Smooth muscle cell (in vitro differentiated cells): ENCODE data around the gene BDP1. TPM values are rescaled to one million over a fixed set of nuclear protein-coding genes. Genes with fewer than 3 reads are reported as not detected.
"Not testable (repeated sequence)": the region's sequence is repeated elsewhere in the genome, so short reads cannot be mapped to it uniquely, and the experiment has no call there.

Experiments used
- DNase-seq: peaks from one replicate; lab custom pipeline; 2025; ENCODE audit not compliant: unreplicated experiment; lab: John Stamatoyannopoulos, UW
- H2AFZ ChIP-seq: fragments of 200-600 bp; sonication (generic); 2 replicates; pipeline ENCODE4 v1.6.0; 2016; ENCODE audit warnings: antibody characterized with exemption, low read depth, mild to moderate bottlenecking
- H3F3A ChIP-seq: fragments of 200-600 bp; sonication (generic); 2 replicates; pipeline ENCODE4 v1.6.0; 2017; ENCODE audit warnings: antibody characterized with exemption, low read depth
- H3K27ac ChIP-seq: fragments of 200-600 bp; sonication (generic); 2 replicates; pipeline ENCODE4 v1.5.1; 2016; ENCODE audit warnings: low read depth, mild to moderate bottlenecking
- H3K27me3 ChIP-seq: fragments of 200-600 bp; sonication (generic); 2 replicates; pipeline ENCODE4 v1.6.1; 2016; ENCODE audit warnings: low read depth, mild to moderate bottlenecking
- H3K36me3 ChIP-seq: fragments of 200-600 bp; sonication (generic); 2 replicates; pipeline ENCODE4 v1.5.1; 2016; ENCODE audit warnings: low read depth
- H3K4me1 ChIP-seq: fragments of 200-600 bp; sonication (generic); 2 replicates; pipeline ENCODE4 v1.5.1; 2016; ENCODE audit warnings: low read depth
- H3K4me2 ChIP-seq: fragments of 200-600 bp; sonication (generic); 2 replicates; pipeline ENCODE4 v1.6.0; 2016; ENCODE audit warnings: mild to moderate bottlenecking
- H3K4me3 ChIP-seq: fragments of 200-600 bp; sonication (generic); 2 replicates; pipeline ENCODE4 v1.5.1; 2016; ENCODE audit warnings: mild to moderate bottlenecking
- H3K79me2 ChIP-seq: fragments of 200-600 bp; sonication (generic); 2 replicates; pipeline ENCODE4 v1.6.0; 2016; ENCODE audit warnings: low read depth, mild to moderate bottlenecking
- H3K9ac ChIP-seq: fragments of 200-600 bp; sonication (generic); 2 replicates; pipeline ENCODE4 v1.6.0; 2016; ENCODE audit warnings: low read depth
- H3K9me3 ChIP-seq: fragments of 200-600 bp; sonication (generic); replicated peaks from 2 replicates; pipeline ENCODE4 v1.5.1; 2016; ENCODE audit warnings: low read depth
- H4K20me1 ChIP-seq: fragments of 200-600 bp; sonication (generic); 2 replicates; pipeline ENCODE4 v1.6.0; 2016; ENCODE audit warnings: low read depth
- CTCF ChIP-seq: fragments of 200-600 bp; sonication (generic); IDR thresholded peaks from 2 replicates; pipeline ENCODE4 v1.5.1; 2017; ENCODE audit warnings: borderline replicate concordance, mild to moderate bottlenecking, antibody characterized with exemption; ENCODE audit not compliant: insufficient read depth, poor library complexity, severe bottlenecking
- WGBS: methylation state at CpG from one replicate; pipeline ENCODE4 v1.1.7; 2016; ENCODE audit warnings: low lambda C conversion rate; 5-methylcytosine and 5-hydroxymethylcytosine counted together
- polyA plus RNA-seq: library from polyadenylated mRNA; unstranded; fragments of >200 nt; fragmentation: Nextera tagmentation; extraction: Ambion mirVana; gene quantifications from 2 replicates; pipeline ENCODE4 v1.2.1, GENCODE V29; 2016
- total RNA-seq: library from RNA; depleted of rRNA; stranded (reverse); fragments of >200 nt; gene quantifications from 2 replicates; pipeline ENCODE4 v1.2.3, GENCODE V29; 2014

The BDP1 gene
- total and polyA plus RNA-seq, 2 experiments from 2014 or later: 13.5 to 32.8 TPM

- H3K4me3 ChIP-seq, H3K9ac ChIP-seq: not testable (repeated sequence)
Observed at GRCh38 chr5:71552026-71552749, 96.7 kb downstream of the BDP1 start.

GRCh38 chr5:71563161-71563560 lies 107.7 kb downstream of the BDP1 start:
- no peaks in the 10 kb centered on the region for H3K9me3 ChIP-seq
- no peak overlapping the region for H3K4me3 ChIP-seq
- H3K27me3 ChIP-seq: no peaks in the 10 kb centered on the region
- 95% methylated on average over 4 of the region's 4 CpGs for WGBS
- no peak overlapping the region for H2AFZ ChIP-seq
- H3K36me3 ChIP-seq: peaks cover 18% of the 10 kb centered on the region
- no peaks in the 10 kb centered on the region for H3K4me1 ChIP-seq
- no peak overlapping the region for H3K4me2 ChIP-seq
- no peak for TF ChIP-seq CTCF
- H3F3A ChIP-seq: no peaks in the 10 kb centered on the region
- no peaks in the 10 kb centered on the region for H4K20me1 ChIP-seq
- no peaks in the 10 kb centered on the region for H3K79me2 ChIP-seq
- no peak overlapping the region for H3K9ac ChIP-seq
- DNase-seq: no peak
- H3K27ac ChIP-seq: no peak overlapping the region

More at GRCh38 chr5:71552026-71552749, 96.7 kb downstream of the BDP1 start:
- not testable (repeated sequence) for H2AFZ ChIP-seq, H3K79me2 ChIP-seq, H3F3A ChIP-seq, H3K4me1 ChIP-seq, H3K4me2 ChIP-seq, H4K20me1 ChIP-seq, H3K27me3 ChIP-seq, H3K27ac ChIP-seq, DNase-seq, H3K9me3 ChIP-seq
- 98% methylated on average over 31 of the region's 53 CpGs for WGBS
- peaks cover 33% of the 10 kb centered on the region for H3K36me3 ChIP-seq

GRCh38 chr5:71564895-71565294 lies 109.4 kb downstream of the BDP1 start:
- no peak overlapping the region for H3K4me3 ChIP-seq
- H3F3A ChIP-seq: no peaks in the 10 kb centered on the region
- DNase-seq: no peak
- H2AFZ ChIP-seq: no peak overlapping the region
- peaks cover 15% of the 10 kb centered on the region for H3K36me3 ChIP-seq
- no peaks in the 10 kb centered on the region for H3K9me3 ChIP-seq
- H3K4me2 ChIP-seq: no peak overlapping the region
- TF ChIP-seq CTCF: no peak
- no peak overlapping the region for H3K27ac ChIP-seq
- H4K20me1 ChIP-seq: no peaks in the 10 kb centered on the region
- no peaks in the 10 kb centered on the region for H3K4me1 ChIP-seq
- no peaks in the 10 kb centered on the region for H3K27me3 ChIP-seq
- no peaks in the 10 kb centered on the region for H3K79me2 ChIP-seq
- no peak overlapping the region for H3K9ac ChIP-seq

GRCh38 chr5:71569748-71570509 lies 114.5 kb downstream of the BDP1 start:
- DNase-seq: no peak
- WGBS: 75% methylated on average over 5 of the region's 5 CpGs
- H4K20me1 ChIP-seq: no peaks in the 10 kb centered on the region

GRCh38 chr5:71571811-71572210 lies 116.4 kb downstream of the BDP1 start:
- H3K4me2 ChIP-seq, H3K36me3 ChIP-seq, H3F3A ChIP-seq, H3K9ac ChIP-seq, H3K9me3 ChIP-seq, H3K27me3 ChIP-seq, H2AFZ ChIP-seq, H3K4me3 ChIP-seq, H4K20me1 ChIP-seq, H3K4me1 ChIP-seq, H3K79me2 ChIP-seq, H3K27ac ChIP-seq, DNase-seq: not testable (repeated sequence)
- WGBS: 92% methylated on average over 7 of the region's 7 CpGs

More at GRCh38 chr5:71569748-71570509, 114.5 kb downstream of the BDP1 start:
- no peak overlapping the region for H3K4me3 ChIP-seq
- H3K9me3 ChIP-seq: no peaks in the 10 kb centered on the region
- no peak overlapping the region for H3K4me2 ChIP-seq
- no peak overlapping the region for H3K9ac ChIP-seq
- TF ChIP-seq CTCF: no peak
- H2AFZ ChIP-seq: no peak overlapping the region
- no peak overlapping the region for H3K27ac ChIP-seq
- H3K79me2 ChIP-seq: no peaks in the 10 kb centered on the region
- H3K4me1 ChIP-seq: no peaks in the 10 kb centered on the region
- no peaks in the 10 kb centered on the region for H3F3A ChIP-seq
- H3K36me3 ChIP-seq: peaks cover 3% of the 10 kb centered on the region
- H3K27me3 ChIP-seq: no peaks in the 10 kb centered on the region
